T-helper 2 cell treated with Interferon-gamma antibody and Interleukin-4, amounts not matched to agents 5 μg/mL and 100 μg/mL, for 36 hours (primary cell): ENCODE measurements around the gene NMD3.
A peak's percentile ranks its signal among the peaks of the same experiment; 100 is the strongest.
"Not testable (repeated sequence)": the region's sequence is repeated elsewhere in the genome, so short reads cannot be mapped to it uniquely, and the experiment has no call there.

ENCODE experiments used
- DNase-seq: peaks from one replicate; pipeline ENCODE4 v3.0.0; 2021; ENCODE audit warnings: low spot score
- H3K27ac Mint-ChIP-seq: one replicate; pipeline ENCODE4 v1.8.0; 2021; ENCODE audit warnings: mild to moderate bottlenecking, mixed read lengths
- H3K27me3 Mint-ChIP-seq: one replicate; pipeline ENCODE4 v1.8.0; 2021; ENCODE audit warnings: low read depth, mixed read lengths
- H3K36me3 Mint-ChIP-seq: one replicate; pipeline ENCODE4 v1.8.0; 2021; ENCODE audit warnings: low read depth, mixed read lengths
- H3K4me1 Mint-ChIP-seq: one replicate; pipeline ENCODE4 v1.8.0; 2021; ENCODE audit warnings: low read depth, mixed read lengths
- H3K4me3 Mint-ChIP-seq: one replicate; pipeline ENCODE4 v1.8.0; 2022; ENCODE audit warnings: mild to moderate bottlenecking, moderate library complexity, mixed read lengths
- H3K9me3 Mint-ChIP-seq: one replicate; pipeline ENCODE4 v1.8.0; 2021; ENCODE audit warnings: mixed read lengths

NMD3 gene

GRCh38 chr3:161220850-161221753 lies at the start of gene NMD3:
Gene NMD3, plus strand, starts transcription at chr3:161221311. Its CDS starts 703 bp downstream, at chr3:161222014.
- Mint-ChIP-seq H3K27ac (peak within 1 kb of the TSS; percentile 91), H3K9me3 (no peaks in the 10 kb centered on the region), H3K36me3 (peaks cover 22% of the 10 kb centered on the region), H3K27me3 (peaks cover 7% of the 10 kb centered on the region), H3K4me3 (peak within 1 kb of the TSS; percentile 91), H3K4me1 (peaks cover 26% of the 10 kb centered on the region)
- DNase-seq: peak; percentile 89

GRCh38 chr3:161171639-161172552 lies 49.2 kb upstream of the NMD3 start:
- H3K27me3 Mint-ChIP-seq: no peaks in the 10 kb centered on the region
- H3K4me3 Mint-ChIP-seq: no peak overlapping the region
- H3K27ac Mint-ChIP-seq: no peak overlapping the region
- no peaks in the 10 kb centered on the region for H3K4me1 Mint-ChIP-seq
- DNase-seq: no peak
- no peaks in the 10 kb centered on the region for H3K9me3 Mint-ChIP-seq
- H3K36me3 Mint-ChIP-seq: no peaks in the 10 kb centered on the region

GRCh38 chr3:161175506-161175905 lies 45.6 kb upstream of the NMD3 start:
- no peaks in the 10 kb centered on the region for H3K36me3 Mint-ChIP-seq
- H3K4me3 Mint-ChIP-seq: no peak overlapping the region
- H3K9me3 Mint-ChIP-seq: no peaks in the 10 kb centered on the region
- H3K4me1 Mint-ChIP-seq: no peaks in the 10 kb centered on the region
- H3K27me3 Mint-ChIP-seq: peaks cover 5% of the 10 kb centered on the region
- no peak overlapping the region for H3K27ac Mint-ChIP-seq
- DNase-seq: no peak

GRCh38 chr3:161177991-161178390 lies 43.1 kb upstream of the NMD3 start:
- Mint-ChIP-seq H3K27me3 (peaks cover 8% of the 10 kb centered on the region), H3K4me3 (no peak overlapping the region), H3K27ac (no peak overlapping the region), H3K9me3 (no peaks in the 10 kb centered on the region), H3K36me3 (no peaks in the 10 kb centered on the region), H3K4me1 (no peaks in the 10 kb centered on the region)
- no peak for DNase-seq

DNA sequence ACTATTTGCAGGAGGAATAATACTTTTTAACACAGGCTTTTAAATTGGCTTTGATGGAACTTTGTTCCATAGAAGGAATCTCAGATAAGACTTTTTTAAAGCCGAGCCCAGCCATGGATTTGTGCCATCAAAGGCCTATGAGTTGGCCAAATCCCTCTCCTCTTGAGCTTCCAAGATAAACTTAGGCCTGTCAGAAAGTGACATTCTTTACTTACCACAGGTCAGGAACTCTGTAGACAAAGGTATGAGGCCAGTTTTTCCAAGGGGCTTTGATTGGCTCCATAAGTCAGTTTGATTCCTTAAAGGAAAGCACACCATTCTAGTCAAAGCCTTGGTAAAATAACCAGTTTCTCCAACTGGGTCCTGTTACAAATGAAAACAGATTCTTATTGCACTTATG lies 39.7 kb upstream of the NMD3 start:
- not testable (repeated sequence) for H3K4me3 Mint-ChIP-seq, H3K9me3 Mint-ChIP-seq, H3K27ac Mint-ChIP-seq, H3K36me3 Mint-ChIP-seq, H3K27me3 Mint-ChIP-seq, DNase-seq, H3K4me1 Mint-ChIP-seq

GRCh38 chr3:161187046-161187445 lies 34.1 kb upstream of the NMD3 start:
- Mint-ChIP-seq H3K9me3 (no peaks in the 10 kb centered on the region), H3K4me1 (no peaks in the 10 kb centered on the region), H3K27me3 (no peaks in the 10 kb centered on the region), H3K36me3 (no peaks in the 10 kb centered on the region), H3K4me3 (no peak overlapping the region), H3K27ac (no peak overlapping the region)
- DNase-seq: no peak

GRCh38 chr3:161197855-161198850 lies 23.0 kb upstream of the NMD3 start:
- H3K4me3 Mint-ChIP-seq: no peak overlapping the region
- H3K27me3 Mint-ChIP-seq: no peaks in the 10 kb centered on the region
- H3K36me3 Mint-ChIP-seq: no peaks in the 10 kb centered on the region
- no peak overlapping the region for H3K27ac Mint-ChIP-seq
- DNase-seq: no peak
- H3K4me1 Mint-ChIP-seq: no peaks in the 10 kb centered on the region
- no peaks in the 10 kb centered on the region for H3K9me3 Mint-ChIP-seq

- H3K27ac Mint-ChIP-seq: no peak overlapping the region
- no peaks in the 10 kb centered on the region for H3K36me3 Mint-ChIP-seq
- no peak for DNase-seq
- H3K4me1 Mint-ChIP-seq: no peaks in the 10 kb centered on the region
- no peaks in the 10 kb centered on the region for H3K9me3 Mint-ChIP-seq
- no peak overlapping the region for H3K4me3 Mint-ChIP-seq
- H3K27me3 Mint-ChIP-seq: no peaks in the 10 kb centered on the region
These were observed 21.2 kb upstream of the NMD3 start for GRCh38 chr3:161199926-161200325.

DNA sequence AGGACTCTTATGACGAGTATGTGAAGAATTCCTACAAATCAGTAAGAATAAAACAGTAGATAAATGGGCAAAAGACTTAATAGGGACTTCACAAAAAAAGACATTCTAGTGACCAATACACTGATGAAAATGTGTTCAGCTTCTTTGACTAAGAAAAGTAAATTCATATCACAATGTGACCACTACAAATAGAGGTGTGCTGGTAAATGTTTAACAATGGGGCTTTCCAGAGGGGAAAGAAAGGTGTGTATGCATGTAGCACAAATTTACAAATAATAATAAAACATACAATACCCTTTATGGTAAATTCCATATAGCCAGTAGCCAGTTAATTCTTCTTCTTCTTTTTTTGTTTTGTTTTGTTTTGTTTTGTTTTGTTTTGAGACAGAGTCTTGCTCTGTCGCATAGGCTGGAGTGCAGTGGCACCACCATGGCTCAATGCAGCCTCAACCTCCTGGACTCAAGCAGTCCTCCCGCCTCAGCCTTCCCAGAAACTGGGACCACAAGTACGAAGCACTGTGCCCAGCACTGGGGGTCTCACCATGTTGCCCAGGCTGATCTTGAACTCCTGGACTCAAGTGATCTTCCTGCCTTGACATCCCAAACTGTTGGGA lies 17.5 kb upstream of the NMD3 start:
- H3K4me1 Mint-ChIP-seq: no peaks in the 10 kb centered on the region
- H3K4me3 Mint-ChIP-seq: no peak overlapping the region
- no peaks in the 10 kb centered on the region for H3K27me3 Mint-ChIP-seq
- no peak for DNase-seq
- H3K36me3 Mint-ChIP-seq: no peaks in the 10 kb centered on the region
- H3K27ac Mint-ChIP-seq: no peak overlapping the region
- H3K9me3 Mint-ChIP-seq: no peaks in the 10 kb centered on the region

DNA sequence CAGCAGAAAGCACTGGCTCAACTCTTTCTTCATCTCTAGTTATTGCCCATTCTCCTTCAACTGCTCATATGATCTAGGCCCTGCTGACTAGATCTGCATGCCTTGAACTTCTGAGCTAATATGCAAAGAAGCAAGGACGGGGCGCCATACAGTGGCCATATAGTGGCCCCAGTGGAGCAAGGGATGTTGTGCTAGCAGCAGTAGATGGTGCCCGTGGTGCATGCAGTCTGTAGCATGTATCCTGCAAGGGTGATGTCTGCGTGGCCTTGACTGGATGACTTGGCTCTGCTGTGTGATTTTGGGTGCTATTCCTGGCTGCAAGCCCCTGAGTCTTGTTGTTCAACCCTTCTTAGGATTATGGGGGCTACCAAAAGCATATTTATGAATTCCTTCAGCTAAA lies 12.2 kb upstream of the NMD3 start:
- no peaks in the 10 kb centered on the region for H3K4me1 Mint-ChIP-seq
- H3K27ac Mint-ChIP-seq: no peak overlapping the region
- peaks cover 10% of the 10 kb centered on the region for H3K27me3 Mint-ChIP-seq
- no peaks in the 10 kb centered on the region for H3K9me3 Mint-ChIP-seq
- no peak for DNase-seq
- H3K36me3 Mint-ChIP-seq: no peaks in the 10 kb centered on the region
- no peak overlapping the region for H3K4me3 Mint-ChIP-seq

- Mint-ChIP-seq H3K9me3 (no peaks in the 10 kb centered on the region), H3K27ac (no peak overlapping the region), H3K36me3 (no peaks in the 10 kb centered on the region), H3K4me1 (no peaks in the 10 kb centered on the region), H3K27me3 (peaks cover 32% of the 10 kb centered on the region), H3K4me3 (no peak overlapping the region)
- DNase-seq: no peak
These were observed 8.8 kb upstream of the NMD3 start for GRCh38 chr3:161212171-161212771.

- Mint-ChIP-seq H3K27me3 (peaks cover 32% of the 10 kb centered on the region), H3K4me1 (no peaks in the 10 kb centered on the region), H3K4me3 (no peak overlapping the region), H3K36me3 (no peaks in the 10 kb centered on the region), H3K9me3 (no peaks in the 10 kb centered on the region), H3K27ac (no peak overlapping the region)
- DNase-seq: no peak
These were observed 8.2 kb upstream of the NMD3 start for GRCh38 chr3:161212906-161213305.

- Mint-ChIP-seq H3K9me3 (no peaks in the 10 kb centered on the region), H3K4me3 (no peak overlapping the region), H3K36me3 (no peaks in the 10 kb centered on the region), H3K4me1 (no peaks in the 10 kb centered on the region), H3K27ac (no peak overlapping the region), H3K27me3 (peaks cover 32% of the 10 kb centered on the region)
- DNase-seq: no peak
These were observed 7.5 kb upstream of the NMD3 start for GRCh38 chr3:161213644-161214043.
